GM12865 (cell line): ENCODE results near the gene ERI3.

Experiments
- DNase-seq: peaks from one replicate; pipeline ENCODE4 v3.0.0; 2010; ENCODE audit warnings: low read depth
- H3K4me3 ChIP-seq: 2 replicates; pipeline ENCODE4 v1.5.1; 2011; ENCODE audit warnings: mild to moderate bottlenecking, low read depth, low read length, control low read depth
- TF ChIP-seq, protein P1 (sequence below): IDR thresholded peaks from 2 replicates; pipeline ENCODE4 v1.5.1; 2011; ENCODE audit warnings: low read length, control low read depth, low read depth, inconsistent platforms; ENCODE audit not compliant: insufficient read depth; ENCODE audit errors: missing control alignments

ERI3 gene

DNA sequence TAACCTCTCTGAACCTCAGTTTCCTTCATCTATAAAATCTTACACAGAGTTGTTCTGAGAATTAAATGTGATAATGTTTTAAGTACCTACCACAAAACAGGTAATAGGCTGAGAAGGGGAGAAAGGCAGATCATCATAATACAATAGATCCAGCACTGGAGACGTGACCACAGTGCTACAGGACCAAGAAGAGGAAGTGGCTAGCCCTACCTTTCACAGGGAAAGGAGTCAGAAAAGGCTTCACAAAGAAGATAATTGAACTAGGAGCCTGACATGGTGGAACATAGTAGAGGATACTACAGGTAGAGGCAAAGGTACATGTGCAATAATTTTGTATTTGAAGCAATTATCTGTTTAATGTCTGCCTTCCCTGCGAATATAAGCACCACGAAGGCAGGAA lies 45.1 kb downstream of the ERI3 start:
- no peak overlapping the region for H3K4me3 ChIP-seq
- DNase-seq = no peak
- TF ChIP-seq, protein P1, sequence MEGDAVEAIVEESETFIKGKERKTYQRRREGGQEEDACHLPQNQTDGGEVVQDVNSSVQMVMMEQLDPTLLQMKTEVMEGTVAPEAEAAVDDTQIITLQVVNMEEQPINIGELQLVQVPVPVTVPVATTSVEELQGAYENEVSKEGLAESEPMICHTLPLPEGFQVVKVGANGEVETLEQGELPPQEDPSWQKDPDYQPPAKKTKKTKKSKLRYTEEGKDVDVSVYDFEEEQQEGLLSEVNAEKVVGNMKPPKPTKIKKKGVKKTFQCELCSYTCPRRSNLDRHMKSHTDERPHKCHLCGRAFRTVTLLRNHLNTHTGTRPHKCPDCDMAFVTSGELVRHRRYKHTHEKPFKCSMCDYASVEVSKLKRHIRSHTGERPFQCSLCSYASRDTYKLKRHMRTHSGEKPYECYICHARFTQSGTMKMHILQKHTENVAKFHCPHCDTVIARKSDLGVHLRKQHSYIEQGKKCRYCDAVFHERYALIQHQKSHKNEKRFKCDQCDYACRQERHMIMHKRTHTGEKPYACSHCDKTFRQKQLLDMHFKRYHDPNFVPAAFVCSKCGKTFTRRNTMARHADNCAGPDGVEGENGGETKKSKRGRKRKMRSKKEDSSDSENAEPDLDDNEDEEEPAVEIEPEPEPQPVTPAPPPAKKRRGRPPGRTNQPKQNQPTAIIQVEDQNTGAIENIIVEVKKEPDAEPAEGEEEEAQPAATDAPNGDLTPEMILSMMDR = no peak

DNA sequence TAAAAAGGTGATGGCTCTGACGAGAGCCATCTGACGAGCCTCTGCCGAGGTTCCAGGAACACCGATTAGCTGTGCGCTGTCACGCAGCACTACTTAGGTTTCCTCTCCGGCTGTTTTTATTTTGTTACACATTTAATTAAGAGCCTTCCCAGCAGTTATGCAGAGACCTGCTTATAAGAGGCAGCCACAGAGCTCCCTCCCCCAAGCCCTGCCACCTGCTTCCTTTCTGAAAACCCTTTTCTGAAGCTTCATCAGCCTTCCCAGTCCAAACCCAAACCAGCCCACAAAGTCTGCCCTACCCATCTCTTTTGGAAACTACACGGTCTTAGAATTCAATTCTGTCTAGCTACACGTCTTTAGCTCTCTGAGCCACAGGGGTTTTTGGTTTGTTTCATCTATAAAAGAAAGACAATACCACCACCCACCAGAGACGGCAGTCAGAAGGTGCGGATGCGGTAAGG lies 49.1 kb downstream of the ERI3 start:
- TF ChIP-seq, protein P1 = no peak
- H3K4me3 ChIP-seq = no peak overlapping the region
- no peak for DNase-seq

DNA sequence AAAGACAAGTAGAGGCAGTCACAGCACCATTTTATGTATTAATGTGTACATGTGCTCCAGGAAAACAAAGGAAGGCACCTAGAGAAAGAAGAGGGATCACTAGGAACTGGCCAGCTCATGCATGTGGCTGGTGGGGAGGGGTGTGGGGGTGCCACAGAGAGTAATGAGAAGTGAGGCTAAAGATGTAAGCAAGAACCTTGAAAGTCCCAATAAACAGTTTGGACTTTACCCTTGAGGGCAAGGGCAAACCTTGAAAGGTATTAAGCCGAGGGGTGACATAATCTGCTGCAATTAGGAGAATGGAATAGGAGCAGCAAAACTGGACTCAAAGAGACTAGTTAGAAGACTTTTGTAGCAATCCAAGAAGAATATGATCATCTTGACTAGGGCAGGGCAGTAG lies 51.5 kb downstream of the ERI3 start:
- no peak for DNase-seq
- no peak overlapping the region for H3K4me3 ChIP-seq
- TF ChIP-seq, protein P1 = no peak

DNA sequence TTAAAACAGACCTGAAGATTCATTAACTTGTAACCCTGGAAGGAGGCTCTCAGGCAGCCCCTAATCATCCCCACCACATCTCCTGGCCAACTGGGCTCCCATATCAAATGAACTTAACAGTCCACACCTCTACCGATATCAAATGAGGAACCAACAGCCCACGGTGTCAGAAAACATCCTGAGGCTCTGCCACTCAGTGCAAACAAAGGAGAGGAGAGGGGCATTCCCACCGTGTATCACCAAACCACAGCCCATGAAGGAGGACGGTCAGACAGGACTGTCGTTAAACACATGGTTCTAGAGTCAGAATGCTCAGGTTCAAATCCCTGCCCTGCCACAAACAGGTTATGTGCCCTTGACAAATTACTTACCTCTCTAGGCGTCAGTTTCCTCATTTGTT lies 52.5 kb downstream of the ERI3 start:
- H3K4me3 ChIP-seq = no peak overlapping the region
- no peak for DNase-seq

DNA sequence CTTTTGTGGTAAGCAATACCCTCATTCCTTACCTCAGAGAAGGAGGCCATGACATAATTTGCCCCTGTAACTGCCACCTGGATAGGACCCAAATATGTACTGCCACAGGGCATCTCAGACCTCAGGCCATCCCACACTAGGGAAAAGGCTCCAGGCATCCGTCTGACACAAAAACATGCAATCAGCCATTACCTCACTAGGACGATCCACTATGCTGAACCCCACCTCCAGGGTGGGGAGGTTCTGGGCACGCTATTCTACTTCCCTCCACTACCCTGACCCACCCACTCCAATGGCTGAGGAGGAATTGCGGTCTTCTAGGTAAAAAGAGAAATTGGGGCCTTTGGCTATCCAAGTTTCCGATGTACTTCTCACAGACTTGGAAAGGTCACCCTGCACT lies 53.6 kb downstream of the ERI3 start:
- DNase-seq = no peak
- H3K4me3 ChIP-seq = no peak overlapping the region
- TF ChIP-seq, protein P1 = no peak

More for the DNA sequence above, 52.5 kb downstream of the ERI3 start:
- TF ChIP-seq, protein P1 = no peak

DNA sequence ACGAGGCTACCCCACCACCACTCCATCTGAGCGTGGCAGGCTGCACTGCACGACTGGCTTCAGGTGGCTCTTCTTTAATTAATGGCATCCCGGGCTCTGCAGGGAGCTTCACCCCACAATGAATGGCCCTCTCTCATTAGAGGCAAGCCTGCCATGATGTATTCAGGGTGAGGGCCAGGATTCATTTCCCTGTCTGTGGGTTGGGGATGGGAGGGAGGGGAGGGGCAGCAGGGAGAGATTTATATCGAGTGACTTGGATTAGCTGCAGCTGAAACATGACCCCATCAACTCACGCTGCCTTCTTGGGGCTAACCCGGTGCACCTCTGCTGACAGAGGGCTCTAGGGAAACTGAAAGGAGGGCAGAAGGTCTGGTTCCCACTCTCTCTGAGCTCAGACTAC lies 54.2 kb downstream of the ERI3 start:
- TF ChIP-seq, protein P1 = no peak
- no peak overlapping the region for H3K4me3 ChIP-seq
- DNase-seq = no peak

DNA sequence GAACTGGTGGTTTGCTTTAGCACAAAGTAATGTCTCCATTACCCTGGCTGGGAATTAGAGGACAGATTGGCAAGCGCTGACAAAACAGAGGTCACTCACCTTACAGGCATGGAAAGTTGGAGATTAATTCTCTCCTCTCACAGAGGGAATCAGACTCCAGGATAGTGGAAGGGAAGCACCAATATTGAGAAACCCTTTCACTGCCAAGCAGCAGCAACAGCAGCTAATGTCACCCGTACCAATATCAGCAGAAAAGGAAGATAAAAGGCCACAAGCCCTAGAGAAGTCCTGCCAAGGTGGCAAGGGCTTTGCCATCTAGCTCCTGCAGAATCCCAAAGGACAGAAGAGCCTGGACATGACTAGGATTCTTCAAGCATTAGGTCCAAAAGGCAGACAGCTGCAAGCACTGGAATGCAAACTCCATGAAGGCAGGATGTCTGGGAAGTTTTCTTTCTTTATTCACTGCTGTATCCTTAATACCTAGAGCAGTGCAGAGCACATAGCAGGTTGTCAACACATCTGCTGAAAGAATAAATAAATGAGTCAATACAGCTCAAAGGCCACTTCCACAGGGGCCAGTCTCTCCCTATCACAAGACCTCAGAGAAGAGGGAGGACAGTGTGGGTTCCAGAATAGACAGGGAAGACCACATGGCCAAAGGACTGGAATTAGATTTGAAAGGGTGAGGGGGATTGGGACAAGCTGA lies 57.2 kb downstream of the ERI3 start:
- TF ChIP-seq, protein P1 = no peak
- H3K4me3 ChIP-seq = no peak overlapping the region
- DNase-seq = no peak
